ENCODE data around the gene AOAH.
"Not testable (repeated sequence)": the region's sequence is repeated elsewhere in the genome, so short reads cannot be mapped to it uniquely, and the experiment has no call there.

The AOAH gene

DNA sequence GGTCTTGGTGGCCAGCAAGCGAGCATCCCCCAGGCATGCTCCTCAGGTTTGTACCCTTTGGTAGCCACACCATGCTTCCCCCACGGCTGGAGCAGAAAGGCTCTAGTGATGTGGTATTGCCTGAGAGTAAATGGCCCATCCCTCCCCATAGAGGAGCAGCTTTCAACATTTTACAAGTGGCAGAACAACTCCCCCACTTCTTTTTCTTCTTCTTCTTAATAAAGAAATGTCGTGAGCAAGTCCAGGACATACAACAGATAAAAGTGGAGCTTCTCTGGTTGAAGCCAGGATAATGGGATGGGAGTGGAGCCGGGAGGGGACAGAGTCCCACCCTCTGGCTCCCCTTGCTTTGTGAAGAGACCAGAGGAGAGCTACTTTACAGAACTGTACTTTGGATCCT is 203.2 kb downstream of the AOAH start:
- Histone ChIP-seq H3K4me1 (ENCODE audit: insufficient read depth, low read length) (0 out of 2 replicates have a peak, but pooled peaks cover 7% of the 10 kb centered on the region), H3K9me3 (ENCODE audit: control insufficient read depth, insufficient read depth, low read length) (no peaks in the 10 kb centered on the region; the same call in 1 of the 2 replicates), H3K9ac (ENCODE audit: low read depth, low read length) (no peak overlapping the region), H3K36me3 (ENCODE audit: insufficient read depth, low read length) (no peaks in the 10 kb centered on the region)

- Histone ChIP-seq H3K4me1 (ENCODE audit: insufficient read depth, low read length) (no peaks in the 10 kb centered on the region), H3K36me3 (ENCODE audit: insufficient read depth, low read length) (no peaks in the 10 kb centered on the region), H3K9ac (ENCODE audit: low read depth, low read length) (no peak overlapping the region), H3K9me3 (ENCODE audit: control insufficient read depth, insufficient read depth, low read length) (peaks cover 6% of the 10 kb centered on the region; the same call in 1 of the 2 replicates)
Observed at GRCh38 chr7:36515847-36516246, 208.4 kb downstream of the AOAH start.

- Histone ChIP-seq H3K9me3 (ENCODE audit: control insufficient read depth, insufficient read depth, low read length) (peaks cover 6% of the 10 kb centered on the region; the same call in 1 of the 2 replicates), H3K4me1 (ENCODE audit: insufficient read depth, low read length) (no peaks in the 10 kb centered on the region), H3K9ac (ENCODE audit: low read depth, low read length) (no peak overlapping the region), H3K36me3 (ENCODE audit: insufficient read depth, low read length) (no peaks in the 10 kb centered on the region)
Observed at GRCh38 chr7:36514289-36515243, 209.7 kb downstream of the AOAH start.

DNA sequence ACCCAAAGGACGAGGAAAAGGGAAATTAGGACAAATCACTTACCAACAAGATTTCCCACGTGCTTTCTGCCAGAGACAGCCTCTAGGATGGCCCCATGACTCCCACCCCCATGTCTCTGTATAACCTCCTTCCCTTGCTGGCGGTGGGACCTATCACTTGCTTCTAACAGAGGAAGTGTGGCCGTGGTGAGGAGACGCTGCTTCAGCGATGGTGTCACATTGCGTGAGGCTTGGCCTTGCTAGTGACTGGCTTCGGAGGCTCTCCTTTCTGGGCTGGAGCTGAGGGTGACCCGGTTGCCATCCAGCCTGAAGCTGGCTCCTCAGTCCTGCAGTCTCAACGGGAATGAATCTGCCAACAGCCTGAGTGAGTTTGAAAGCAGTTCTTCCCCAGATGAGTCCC is 210.9 kb downstream of the AOAH start:
- Histone ChIP-seq H3K36me3 (ENCODE audit: insufficient read depth, low read length) (no peaks in the 10 kb centered on the region), H3K9ac (ENCODE audit: low read depth, low read length) (no peak overlapping the region), H3K4me1 (ENCODE audit: insufficient read depth, low read length) (no peaks in the 10 kb centered on the region), H3K9me3 (ENCODE audit: control insufficient read depth, insufficient read depth, low read length) (peaks cover 6% of the 10 kb centered on the region; the same call in 1 of the 2 replicates)

DNA sequence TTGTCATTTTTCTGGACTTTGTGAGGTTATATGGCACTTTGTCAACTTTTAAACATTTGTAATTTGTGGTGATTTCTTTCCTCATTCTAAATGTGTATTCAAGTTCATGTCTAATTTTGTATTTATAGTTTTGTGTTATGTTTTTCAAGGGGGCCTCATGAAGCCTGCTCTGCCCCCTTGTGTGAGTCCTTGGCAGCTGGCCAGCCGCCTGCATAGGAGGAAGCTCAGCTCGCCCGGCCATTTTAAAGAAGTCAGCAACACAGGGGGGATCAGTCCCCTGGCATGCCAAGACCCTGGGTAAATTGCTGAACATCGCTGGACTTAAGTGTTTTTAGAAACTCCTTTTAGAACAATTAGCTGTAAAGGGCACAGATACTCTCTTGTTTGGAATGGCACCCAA is 211.7 kb downstream of the AOAH start:
- no peaks in the 10 kb centered on the region for H3K4me1 ChIP-seq (ENCODE audit: insufficient read depth, low read length)
- H3K36me3 ChIP-seq (ENCODE audit: insufficient read depth, low read length), result no peaks in the 10 kb centered on the region
- H3K9ac ChIP-seq (ENCODE audit: low read depth, low read length), result no peak overlapping the region
- H3K9me3 ChIP-seq (ENCODE audit: control insufficient read depth, insufficient read depth, low read length), result peaks cover 6% of the 10 kb centered on the region; the same call in 1 of the 2 replicates

GRCh38 chr7:36509962-36510361 is 214.3 kb downstream of the AOAH start:
- H3K9ac ChIP-seq (ENCODE audit: low read depth, low read length), result no peak overlapping the region
- H3K36me3 ChIP-seq (ENCODE audit: insufficient read depth, low read length), result no peaks in the 10 kb centered on the region
- H3K4me1 ChIP-seq (ENCODE audit: insufficient read depth, low read length), result peaks cover 8% of the 10 kb centered on the region; the same call in 1 of the 2 replicates
- peaks cover 6% of the 10 kb centered on the region; the same call in 1 of the 2 replicates for H3K9me3 ChIP-seq (ENCODE audit: control insufficient read depth, insufficient read depth, low read length)

DNA sequence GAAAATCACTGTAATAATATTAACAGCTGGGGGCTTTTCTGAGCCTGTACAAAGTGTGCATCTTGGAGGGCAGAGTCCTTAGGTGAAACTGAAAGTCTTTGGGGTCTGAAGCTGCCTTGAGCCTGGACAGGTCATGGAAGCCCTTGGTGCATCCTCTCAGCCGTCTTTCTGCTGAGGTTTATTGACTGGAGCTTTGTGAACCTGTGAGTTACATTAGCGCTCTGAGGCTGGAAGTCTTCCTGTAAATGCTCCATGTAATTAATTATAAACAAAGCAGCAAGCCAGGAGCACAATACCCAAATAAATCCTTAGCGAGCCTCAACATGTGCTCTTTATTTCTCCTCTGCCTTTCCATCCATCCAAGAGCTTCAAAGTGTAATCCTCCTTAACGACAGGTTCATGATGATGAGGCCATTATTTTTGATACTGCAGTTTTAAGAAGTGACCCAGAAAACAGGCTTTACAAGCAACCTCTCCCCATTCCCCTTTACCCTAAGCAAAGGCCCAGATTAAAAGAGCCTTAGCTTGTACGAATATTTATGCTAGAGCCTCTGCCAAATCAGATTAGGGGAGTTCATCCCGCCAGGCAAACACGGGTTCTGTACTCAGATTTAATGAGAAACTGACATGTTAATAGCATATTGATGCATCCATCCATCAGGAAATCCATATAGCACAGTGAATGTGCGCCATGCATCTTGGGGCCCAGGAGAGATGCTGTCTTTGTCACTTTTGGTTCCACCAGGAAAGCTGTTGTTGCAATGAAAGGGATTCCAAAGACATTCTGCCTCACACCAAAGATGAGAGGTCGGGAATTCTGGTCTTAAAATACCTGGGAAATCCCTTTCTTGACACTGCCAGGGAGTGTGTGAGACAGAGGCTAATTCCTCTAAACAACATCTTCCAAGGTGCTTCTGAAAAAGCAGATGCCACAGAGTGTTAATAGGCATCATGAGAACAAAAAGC is 216.5 kb downstream of the AOAH start:
- Histone ChIP-seq H3K9ac (ENCODE audit: low read depth, low read length) (no peak overlapping the region), H3K36me3 (ENCODE audit: insufficient read depth, low read length) (no peaks in the 10 kb centered on the region), H3K4me1 (ENCODE audit: insufficient read depth, low read length) (peaks cover 8% of the 10 kb centered on the region; the same call in 1 of the 2 replicates), H3K9me3 (ENCODE audit: control insufficient read depth, insufficient read depth, low read length) (no peaks in the 10 kb centered on the region)

- no peaks in the 10 kb centered on the region for H3K36me3 ChIP-seq (ENCODE audit: insufficient read depth, low read length)
- H3K9ac ChIP-seq (ENCODE audit: low read depth, low read length), result no peak overlapping the region
- H3K4me1 ChIP-seq (ENCODE audit: insufficient read depth, low read length), result peaks cover 8% of the 10 kb centered on the region; the same call in 1 of the 2 replicates
- H3K9me3 ChIP-seq (ENCODE audit: control insufficient read depth, insufficient read depth, low read length), result no peaks in the 10 kb centered on the region
Observed at GRCh38 chr7:36506820-36507219, 217.5 kb downstream of the AOAH start.

- Histone ChIP-seq H3K4me1 (ENCODE audit: insufficient read depth, low read length) (peaks cover 8% of the 10 kb centered on the region; the same call in 1 of the 2 replicates), H3K36me3 (ENCODE audit: insufficient read depth, low read length) (no peaks in the 10 kb centered on the region), H3K9me3 (ENCODE audit: control insufficient read depth, insufficient read depth, low read length) (no peaks in the 10 kb centered on the region), H3K9ac (ENCODE audit: low read depth, low read length) (no peak overlapping the region)
Observed at GRCh38 chr7:36506130-36506798, 218.0 kb downstream of the AOAH start.

DNA sequence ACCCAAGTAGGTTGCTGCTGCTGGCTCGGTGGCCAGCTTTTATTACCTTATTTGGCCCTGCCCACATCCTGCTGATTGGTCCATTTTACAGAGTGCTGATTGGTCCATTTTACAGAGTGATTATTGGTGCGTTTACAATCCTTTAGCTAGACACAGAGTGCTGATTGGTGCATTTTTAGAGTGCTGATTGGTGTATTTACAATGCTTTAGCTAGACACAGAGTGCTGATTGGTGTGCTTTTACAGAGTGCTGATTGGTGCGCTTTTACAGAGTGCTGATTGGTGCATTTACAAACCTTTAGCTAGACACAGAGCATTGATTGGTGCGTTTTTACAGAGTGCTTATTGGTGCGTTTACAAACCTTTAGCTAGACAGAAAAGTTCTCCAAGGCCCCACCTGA is 219.7 kb downstream of the AOAH start:
- not testable (repeated sequence) for H3K4me1 ChIP-seq (ENCODE audit: insufficient read depth, low read length); H3K9me3 ChIP-seq (ENCODE audit: control insufficient read depth, insufficient read depth, low read length); H3K36me3 ChIP-seq (ENCODE audit: insufficient read depth, low read length); H3K9ac ChIP-seq (ENCODE audit: low read depth, low read length)

DNA sequence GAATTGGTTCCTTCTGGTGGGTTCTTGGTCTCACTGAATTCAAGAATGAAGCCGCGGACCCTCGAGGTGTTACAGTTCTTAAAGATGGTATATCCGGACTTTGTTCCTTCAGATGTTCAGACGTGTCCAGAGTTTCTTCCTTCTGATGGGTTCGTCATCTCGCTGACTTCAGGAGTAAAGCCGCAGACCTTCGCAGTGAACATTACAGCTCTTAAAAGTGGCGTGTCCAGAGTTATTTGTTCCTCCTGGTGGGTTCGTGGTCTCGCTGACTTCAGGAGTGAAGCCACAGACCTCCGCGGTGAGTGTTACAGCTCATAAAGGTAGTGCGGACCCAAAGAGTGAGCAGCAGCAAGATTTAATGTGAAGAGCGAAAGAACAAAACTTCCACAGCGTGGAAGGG is 220.1 kb downstream of the AOAH start:
- H3K36me3 ChIP-seq (ENCODE audit: insufficient read depth, low read length); H3K9me3 ChIP-seq (ENCODE audit: control insufficient read depth, insufficient read depth, low read length); H3K9ac ChIP-seq (ENCODE audit: low read depth, low read length); H3K4me1 ChIP-seq (ENCODE audit: insufficient read depth, low read length): not testable (repeated sequence)

DNA sequence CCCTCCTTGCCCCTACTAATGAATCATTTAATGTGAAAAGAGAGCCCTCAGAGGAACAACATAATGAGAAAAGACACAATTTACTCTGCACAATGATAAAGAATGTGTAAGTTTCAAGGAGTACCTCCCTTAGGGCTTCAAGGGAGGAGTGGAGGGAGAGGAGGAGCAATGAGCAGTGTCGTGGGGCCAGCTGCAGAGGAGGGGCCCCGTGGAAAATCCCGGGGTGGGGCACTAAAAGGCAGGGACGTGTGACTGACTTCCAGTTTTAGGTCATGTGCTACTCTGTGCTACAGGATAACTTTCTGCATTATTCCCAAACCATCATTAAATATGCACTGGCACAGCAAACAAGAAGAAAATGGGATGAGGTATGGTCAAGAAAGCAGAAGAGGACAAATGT is 226.5 kb downstream of the AOAH start:
- H3K36me3 ChIP-seq (ENCODE audit: insufficient read depth, low read length), result no peaks in the 10 kb centered on the region
- no peaks in the 10 kb centered on the region for H3K4me1 ChIP-seq (ENCODE audit: insufficient read depth, low read length)
- no peak overlapping the region for H3K9ac ChIP-seq (ENCODE audit: low read depth, low read length)
- no peaks in the 10 kb centered on the region for H3K9me3 ChIP-seq (ENCODE audit: control insufficient read depth, insufficient read depth, low read length)

DNA sequence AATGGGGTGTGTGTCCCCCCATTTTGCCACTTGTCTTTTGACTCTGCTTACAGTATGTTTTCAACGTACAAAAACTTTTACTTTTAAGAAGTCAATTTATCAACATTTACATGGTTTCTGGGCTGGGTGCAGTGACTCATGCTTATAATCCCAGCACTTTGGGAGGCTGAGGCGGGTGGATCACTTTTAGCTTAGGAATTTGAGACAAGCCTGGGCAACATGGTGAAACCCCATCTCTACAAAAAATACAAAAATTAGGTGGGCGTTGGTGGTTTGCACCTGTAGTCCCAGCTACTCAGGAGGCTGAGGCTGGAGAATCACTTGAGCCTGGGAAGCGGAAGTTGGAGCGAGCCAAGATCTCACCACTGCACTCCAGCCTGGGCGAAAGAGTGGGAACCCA is 227.1 kb downstream of the AOAH start:
- H3K9ac ChIP-seq (ENCODE audit: low read depth, low read length); H3K36me3 ChIP-seq (ENCODE audit: insufficient read depth, low read length); H3K4me1 ChIP-seq (ENCODE audit: insufficient read depth, low read length); H3K9me3 ChIP-seq (ENCODE audit: control insufficient read depth, insufficient read depth, low read length): not testable (repeated sequence)

- H3K9ac ChIP-seq (ENCODE audit: low read depth, low read length), result no peak overlapping the region
- no peaks in the 10 kb centered on the region for H3K4me1 ChIP-seq (ENCODE audit: insufficient read depth, low read length)
Observed at GRCh38 chr7:36496576-36496975, 227.7 kb downstream of the AOAH start.

More at GRCh38 chr7:36496576-36496975, 227.7 kb downstream of the AOAH start:
- no peaks in the 10 kb centered on the region for H3K36me3 ChIP-seq (ENCODE audit: insufficient read depth, low read length)
- H3K9me3 ChIP-seq (ENCODE audit: control insufficient read depth, insufficient read depth, low read length), result no peaks in the 10 kb centered on the region

Measured in ES-I3 (cell line).